Lower lobe of right lung (tissue), 2 donors: Measurements from ENCODE around the gene SPART. TPM values are rescaled to one million over a fixed set of nuclear protein-coding genes. Genes with fewer than 3 reads are reported as not detected.

Source experiments
- ATAC-seq, 2 donors: fragments of 200-7000 bp; cut with Tn5 transposase; one replicate each; pipeline ENCODE4 v1.9.1; 2020 to 2022; ENCODE audit warnings: mild to moderate bottlenecking in 2 of 2, moderate library complexity in 2 of 2
- DNase-seq: peaks from one replicate; pipeline ENCODE4 v3.0.0-alpha.2; 2020
- H3K27ac ChIP-seq: fragments of 200-600 bp; one replicate; pipeline ENCODE4 v1.8.0; 2022
- H3K27me3 ChIP-seq: fragments of 200-600 bp; one replicate; pipeline ENCODE4 v1.8.0; 2022; ENCODE audit warnings: low read depth
- H3K36me3 ChIP-seq: fragments of 200-600 bp; one replicate; pipeline ENCODE4 v1.8.0; 2022; ENCODE audit warnings: mild to moderate bottlenecking
- H3K4me1 ChIP-seq: fragments of 200-600 bp; one replicate; pipeline ENCODE4 v1.8.0; 2022
- H3K4me3 ChIP-seq: fragments of 200-600 bp; one replicate; pipeline ENCODE4 v1.8.0; 2022; ENCODE audit warnings: mild to moderate bottlenecking
- H3K9me3 ChIP-seq: fragments of 200-600 bp; one replicate; pipeline ENCODE4 v1.8.0; 2022
- CTCF ChIP-seq: fragments of 200-600 bp; IDR thresholded peaks from one replicate; pipeline ENCODE4 v1.8.0; 2022; ENCODE audit warnings: antibody characterized with exemption, mild to moderate bottlenecking
- intact Hi-C: fragments of 100-400 bp; cut with DNase I; formaldehyde crosslinking; loops from one replicate; pipeline ENCODE4 v1.11.0; 2022
- total RNA-seq: library from RNA; stranded (reverse); fragmentation: NEBNext Ultra II Directional; extraction: Animal tissue kit (Norgen Biotek cat#: 25700); gene quantifications from one replicate; pipeline ENCODE4 v1.2.1, GENCODE V29; 2021
- donor health status: DM: no; HTN: yes; CAD: no; lungs with severe emphysema.

SPART gene
- total RNA-seq, 1 donor from 2014 or later, result 72.5 TPM

- H3K4me1 ChIP-seq, result peaks cover 43% of the 10 kb centered on the region
- no peaks in the 10 kb centered on the region for H3K27me3 ChIP-seq
- peak overlapping the region; percentile 99 for H3K27ac ChIP-seq
- ATAC-seq (peak; percentile 77 to 80), DNase-seq (peak; percentile 72)
- H3K36me3 ChIP-seq, result no peaks in the 10 kb centered on the region
- intact Hi-C loops, result no loop called here
- TF ChIP-seq CTCF, result no peak
- no peaks in the 10 kb centered on the region for H3K9me3 ChIP-seq
- H3K4me3 ChIP-seq, result peak overlapping the region; percentile 79
Observed at GRCh38 chr13:36345438-36346221, 564 bp downstream of the SPART start.

GRCh38 chr13:36344886-36345437 lies 1.2 kb downstream of the SPART start:
- ATAC-seq, result no peak

GRCh38 chr13:36344173-36344572 lies 2.0 kb downstream of the SPART start:
- DNase-seq, result no peak
- Histone ChIP-seq H3K27me3 (no peaks in the 10 kb centered on the region), H3K9me3 (no peaks in the 10 kb centered on the region), H3K27ac (no peak overlapping the region), H3K4me3 (peak overlapping the region; percentile 79), H3K36me3 (no peaks in the 10 kb centered on the region), H3K4me1 (peaks cover 43% of the 10 kb centered on the region)
- ATAC-seq, result no peak
- no peak for TF ChIP-seq CTCF
- intact Hi-C loops, result no loop called here

More at GRCh38 chr13:36344886-36345437, 1.2 kb downstream of the SPART start:
- Histone ChIP-seq H3K27ac (peak overlapping the region; percentile 99), H3K4me1 (peaks cover 43% of the 10 kb centered on the region), H3K36me3 (no peaks in the 10 kb centered on the region), H3K4me3 (peak overlapping the region; percentile 79), H3K9me3 (no peaks in the 10 kb centered on the region), H3K27me3 (no peaks in the 10 kb centered on the region)
- TF ChIP-seq CTCF, result no peak
- intact Hi-C loops, result no loop called here
- no peak for DNase-seq

- DNase-seq (no peak), ATAC-seq (no peak)
- Histone ChIP-seq H3K9me3 (no peaks in the 10 kb centered on the region), H3K36me3 (no peaks in the 10 kb centered on the region), H3K4me1 (peaks cover 43% of the 10 kb centered on the region), H3K27ac (no peak overlapping the region), H3K27me3 (no peaks in the 10 kb centered on the region), H3K4me3 (peak overlapping the region; percentile 79)
- TF ChIP-seq CTCF, result no peak
- intact Hi-C loops, result no loop called here
Observed at GRCh38 chr13:36343766-36344165, 2.4 kb downstream of the SPART start.

- Histone ChIP-seq H3K4me3 (no peak overlapping the region), H3K27ac (no peak overlapping the region), H3K36me3 (no peaks in the 10 kb centered on the region), H3K4me1 (peaks cover 43% of the 10 kb centered on the region), H3K27me3 (no peaks in the 10 kb centered on the region), H3K9me3 (no peaks in the 10 kb centered on the region)
- no peak for ATAC-seq
- intact Hi-C loops, result no loop called here
- no peak for DNase-seq
- TF ChIP-seq CTCF, result no peak
Observed at GRCh38 chr13:36342715-36343114, 3.5 kb downstream of the SPART start.
